Measurements from ENCODE around the gene PDPK1. TPM values are rescaled to one million over a fixed set of nuclear protein-coding genes. Genes with fewer than 3 reads are reported as not detected.

The PDPK1 gene
- total and polyA plus RNA-seq, 2 donors (not counting 1 experiment from before 2014, with no cell fraction given), result 25.9 to 30.7 TPM

DNA sequence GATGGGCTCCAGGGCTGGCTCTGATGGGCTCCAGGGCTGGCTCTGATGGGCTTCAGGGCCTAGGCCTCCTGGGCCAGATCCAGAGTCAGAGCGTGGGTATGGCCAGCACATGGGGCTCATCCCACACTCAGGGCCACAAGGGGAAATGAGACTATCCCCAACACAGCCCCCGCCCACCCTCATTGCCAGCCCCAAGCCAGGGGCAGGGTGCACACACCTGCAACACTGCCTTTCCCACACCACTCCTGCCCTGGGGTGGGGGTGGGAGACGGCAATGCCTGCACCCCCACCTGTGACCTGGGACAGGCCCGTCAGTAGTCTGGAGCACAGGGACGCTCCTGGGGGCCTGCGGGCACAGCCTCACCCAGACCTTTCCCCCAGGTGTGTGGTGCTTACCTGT is 38.4 kb upstream of the PDPK1 start:
- TF ChIP-seq, protein P1, sequence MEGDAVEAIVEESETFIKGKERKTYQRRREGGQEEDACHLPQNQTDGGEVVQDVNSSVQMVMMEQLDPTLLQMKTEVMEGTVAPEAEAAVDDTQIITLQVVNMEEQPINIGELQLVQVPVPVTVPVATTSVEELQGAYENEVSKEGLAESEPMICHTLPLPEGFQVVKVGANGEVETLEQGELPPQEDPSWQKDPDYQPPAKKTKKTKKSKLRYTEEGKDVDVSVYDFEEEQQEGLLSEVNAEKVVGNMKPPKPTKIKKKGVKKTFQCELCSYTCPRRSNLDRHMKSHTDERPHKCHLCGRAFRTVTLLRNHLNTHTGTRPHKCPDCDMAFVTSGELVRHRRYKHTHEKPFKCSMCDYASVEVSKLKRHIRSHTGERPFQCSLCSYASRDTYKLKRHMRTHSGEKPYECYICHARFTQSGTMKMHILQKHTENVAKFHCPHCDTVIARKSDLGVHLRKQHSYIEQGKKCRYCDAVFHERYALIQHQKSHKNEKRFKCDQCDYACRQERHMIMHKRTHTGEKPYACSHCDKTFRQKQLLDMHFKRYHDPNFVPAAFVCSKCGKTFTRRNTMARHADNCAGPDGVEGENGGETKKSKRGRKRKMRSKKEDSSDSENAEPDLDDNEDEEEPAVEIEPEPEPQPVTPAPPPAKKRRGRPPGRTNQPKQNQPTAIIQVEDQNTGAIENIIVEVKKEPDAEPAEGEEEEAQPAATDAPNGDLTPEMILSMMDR (conservative IDR thresholded peaks at IDR 0.05 in 1 of 2, IDR thresholded peaks at IDR 0.05 in 1 of 2; ENCODE audit: low read depth in 1 of 2, low read length in 2 of 2), result no peak
- no peak for TF ChIP-seq EZH2 (IDR thresholded peaks at IDR 0.05; ENCODE audit: low read length, missing control alignments)
- Histone ChIP-seq H4K20me1 (ENCODE audit: control insufficient read depth, extremely low read depth, insufficient read depth, low read length) (no peaks in the 10 kb centered on the region), H3K4me2 (ENCODE audit: extremely low read depth, insufficient read depth, low read length) (no peak overlapping the region), H3K27me3 (ENCODE audit: control insufficient read depth, insufficient read depth, low read length) (no peaks in the 10 kb centered on the region), H2AFZ (ENCODE audit: low read length) (no peak overlapping the region), H3K9ac (ENCODE audit: insufficient read depth, low read length) (no peak overlapping the region), H3K79me2 (ENCODE audit: control insufficient read depth, insufficient read depth, low read length) (no peaks in the 10 kb centered on the region), H3K4me3 (replicated peaks in 1 of 4; ENCODE audit: control extremely low read depth in 1 of 4, insufficient read depth in 1 of 4, low read depth in 3 of 4, low read length in 4 of 4) (no peak overlapping the region), H3K27ac (ENCODE audit: insufficient read depth, low read length) (no peak overlapping the region), H3K36me3 (ENCODE audit: control insufficient read depth, insufficient read depth, low read length) (peaks cover 12% of the 10 kb centered on the region), H3K4me1 (ENCODE audit: control insufficient read depth, extremely low read depth, insufficient read depth, low read length) (peaks cover 6% of the 10 kb centered on the region), H3K9me3 (ENCODE audit: control insufficient read depth, insufficient read depth, low read depth, low read length) (no peaks in the 10 kb centered on the region)
- no peak for DNase-seq (ENCODE audit: low read depth in 2 of 2)

DNA sequence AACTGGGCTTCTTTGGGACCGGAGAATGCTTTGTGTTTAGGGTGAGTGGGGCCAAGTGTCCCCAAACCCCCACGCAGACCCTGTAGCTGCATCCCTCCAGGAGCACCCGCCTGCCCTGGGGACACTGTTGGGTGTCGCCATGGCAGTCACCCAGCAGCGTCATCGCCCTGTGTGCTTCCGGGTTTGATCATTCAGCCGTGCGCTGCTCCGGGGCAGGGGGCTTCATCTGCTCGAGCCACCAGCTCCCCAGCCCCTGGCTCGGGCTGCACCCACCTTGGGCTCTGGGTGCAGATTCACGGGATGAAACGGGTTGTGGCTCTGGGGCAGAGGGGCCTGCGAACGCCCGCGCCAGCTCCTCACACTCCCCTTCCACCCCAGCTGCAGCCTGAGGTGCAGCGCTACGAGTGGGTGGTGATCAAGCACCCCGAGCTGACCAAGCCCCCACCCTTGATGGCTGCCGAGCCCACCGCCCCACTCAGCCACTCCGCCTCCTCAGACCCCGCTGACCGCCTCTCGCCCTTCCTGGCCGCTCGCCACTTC is 37.9 kb upstream of the PDPK1 start:
- no peaks in the 10 kb centered on the region for H3K27me3 ChIP-seq (ENCODE audit: control insufficient read depth, insufficient read depth, low read length)
- H3K79me2 ChIP-seq (ENCODE audit: control insufficient read depth, insufficient read depth, low read length), result no peaks in the 10 kb centered on the region
- DNase-seq (ENCODE audit: low read depth in 2 of 2), result no peak
- H3K4me3 ChIP-seq (replicated peaks in 1 of 4; ENCODE audit: control extremely low read depth in 1 of 4, insufficient read depth in 1 of 4, low read depth in 3 of 4, low read length in 4 of 4), result no peak overlapping the region
- no peak overlapping the region for H2AFZ ChIP-seq (ENCODE audit: low read length)
- no peak overlapping the region for H3K4me2 ChIP-seq (ENCODE audit: extremely low read depth, insufficient read depth, low read length)
- no peak overlapping the region for H3K27ac ChIP-seq (ENCODE audit: insufficient read depth, low read length)
- H3K9me3 ChIP-seq (ENCODE audit: control insufficient read depth, insufficient read depth, low read depth, low read length), result no peaks in the 10 kb centered on the region
- H3K36me3 ChIP-seq (ENCODE audit: control insufficient read depth, insufficient read depth, low read length), result peaks cover 12% of the 10 kb centered on the region
- no peaks in the 10 kb centered on the region for H4K20me1 ChIP-seq (ENCODE audit: control insufficient read depth, extremely low read depth, insufficient read depth, low read length)
- TF ChIP-seq, protein P1 (conservative IDR thresholded peaks at IDR 0.05 in 1 of 2, IDR thresholded peaks at IDR 0.05 in 1 of 2; ENCODE audit: low read depth in 1 of 2, low read length in 2 of 2), result no peak
- TF ChIP-seq EZH2 (IDR thresholded peaks at IDR 0.05; ENCODE audit: low read length, missing control alignments), result no peak
- H3K9ac ChIP-seq (ENCODE audit: insufficient read depth, low read length), result no peak overlapping the region
- H3K4me1 ChIP-seq (ENCODE audit: control insufficient read depth, extremely low read depth, insufficient read depth, low read length), result peaks cover 6% of the 10 kb centered on the region

DNA sequence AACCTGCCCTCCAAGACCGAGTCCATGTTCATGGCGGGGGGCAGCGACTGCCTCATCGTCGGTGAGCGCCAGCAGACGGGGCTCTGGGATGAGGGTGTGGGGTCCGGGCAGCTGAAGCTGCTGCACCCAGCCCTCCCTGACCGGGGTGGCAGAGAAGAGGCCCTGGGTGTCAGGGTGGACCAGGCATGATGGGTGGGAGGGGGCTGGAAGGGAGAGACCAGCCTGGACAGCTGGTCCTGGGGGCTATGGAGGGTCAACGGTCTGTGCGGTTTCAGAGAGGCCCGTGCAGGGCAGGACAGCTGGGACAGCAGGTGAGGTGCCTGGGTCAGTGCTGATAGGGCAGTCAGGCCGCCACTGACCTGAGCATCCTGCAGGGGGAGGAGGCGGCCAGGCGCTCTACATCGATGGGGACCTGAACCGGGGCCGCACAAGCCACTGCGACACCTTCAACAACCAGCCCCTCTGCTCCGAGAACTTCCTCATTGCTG is 37.3 kb upstream of the PDPK1 start:
- no peaks in the 10 kb centered on the region for H3K79me2 ChIP-seq (ENCODE audit: control insufficient read depth, insufficient read depth, low read length)
- H2AFZ ChIP-seq (ENCODE audit: low read length), result no peak overlapping the region
- H3K9me3 ChIP-seq (ENCODE audit: control insufficient read depth, insufficient read depth, low read depth, low read length), result no peaks in the 10 kb centered on the region
- TF ChIP-seq, protein P1 (conservative IDR thresholded peaks at IDR 0.05 in 1 of 2, IDR thresholded peaks at IDR 0.05 in 1 of 2; ENCODE audit: low read depth in 1 of 2, low read length in 2 of 2), result no peak
- TF ChIP-seq EZH2 (IDR thresholded peaks at IDR 0.05; ENCODE audit: low read length, missing control alignments), result no peak
- peaks cover 6% of the 10 kb centered on the region for H3K4me1 ChIP-seq (ENCODE audit: control insufficient read depth, extremely low read depth, insufficient read depth, low read length)
- no peak for DNase-seq (ENCODE audit: low read depth in 2 of 2)
- H3K4me2 ChIP-seq (ENCODE audit: extremely low read depth, insufficient read depth, low read length), result no peak overlapping the region
- H3K27me3 ChIP-seq (ENCODE audit: control insufficient read depth, insufficient read depth, low read length), result no peaks in the 10 kb centered on the region
- no peak overlapping the region for H3K9ac ChIP-seq (ENCODE audit: insufficient read depth, low read length)
- no peak overlapping the region for H3K27ac ChIP-seq (ENCODE audit: insufficient read depth, low read length)
- peaks cover 12% of the 10 kb centered on the region for H3K36me3 ChIP-seq (ENCODE audit: control insufficient read depth, insufficient read depth, low read length)
- no peak overlapping the region for H3K4me3 ChIP-seq (replicated peaks in 1 of 4; ENCODE audit: control extremely low read depth in 1 of 4, insufficient read depth in 1 of 4, low read depth in 3 of 4, low read length in 4 of 4)
- no peaks in the 10 kb centered on the region for H4K20me1 ChIP-seq (ENCODE audit: control insufficient read depth, extremely low read depth, insufficient read depth, low read length)
